Activated naive CD8-positive, alpha-beta T cell treated with anti-CD3 and anti-CD28 coated beads for 36 hours (primary cell): ENCODE measurements around the gene SPOP. TPM values are rescaled to one million over a fixed set of nuclear protein-coding genes. Genes with fewer than 3 reads are reported as not detected.
"Not testable (repeated sequence)": the region's sequence is repeated elsewhere in the genome, so short reads cannot be mapped to it uniquely, and the experiment has no call there.

Experiments used
- DNase-seq: peaks from one replicate; pipeline ENCODE4 v3.0.0; 2021
- H3K27ac Mint-ChIP-seq: one replicate; pipeline ENCODE4 v1.8.0; 2022; ENCODE audit warnings: mild to moderate bottlenecking, moderate library complexity, mixed read lengths
- H3K27me3 Mint-ChIP-seq: one replicate; pipeline ENCODE4 v1.8.0; 2022; ENCODE audit warnings: mild to moderate bottlenecking, mixed read lengths
- H3K36me3 Mint-ChIP-seq: one replicate; pipeline ENCODE4 v1.8.0; 2021; ENCODE audit warnings: mild to moderate bottlenecking, mixed read lengths
- H3K4me1 Mint-ChIP-seq: one replicate; pipeline ENCODE4 v1.8.0; 2021; ENCODE audit warnings: mixed read lengths
- H3K4me3 Mint-ChIP-seq: one replicate; pipeline ENCODE4 v1.8.0; 2022; ENCODE audit warnings: mild to moderate bottlenecking, moderate library complexity, mixed read lengths
- H3K9me3 Mint-ChIP-seq: one replicate; pipeline ENCODE4 v1.8.0; 2022; ENCODE audit warnings: mixed read lengths
- total RNA-seq, 2 experiments: library from RNA; stranded (reverse); gene quantifications; one replicate each; pipeline ENCODE4 v1.2.3, GENCODE V29; 2021

Gene SPOP
- 10 to 100 TPM; 56.6 to 57.7 TPM for total RNA-seq

DNA sequence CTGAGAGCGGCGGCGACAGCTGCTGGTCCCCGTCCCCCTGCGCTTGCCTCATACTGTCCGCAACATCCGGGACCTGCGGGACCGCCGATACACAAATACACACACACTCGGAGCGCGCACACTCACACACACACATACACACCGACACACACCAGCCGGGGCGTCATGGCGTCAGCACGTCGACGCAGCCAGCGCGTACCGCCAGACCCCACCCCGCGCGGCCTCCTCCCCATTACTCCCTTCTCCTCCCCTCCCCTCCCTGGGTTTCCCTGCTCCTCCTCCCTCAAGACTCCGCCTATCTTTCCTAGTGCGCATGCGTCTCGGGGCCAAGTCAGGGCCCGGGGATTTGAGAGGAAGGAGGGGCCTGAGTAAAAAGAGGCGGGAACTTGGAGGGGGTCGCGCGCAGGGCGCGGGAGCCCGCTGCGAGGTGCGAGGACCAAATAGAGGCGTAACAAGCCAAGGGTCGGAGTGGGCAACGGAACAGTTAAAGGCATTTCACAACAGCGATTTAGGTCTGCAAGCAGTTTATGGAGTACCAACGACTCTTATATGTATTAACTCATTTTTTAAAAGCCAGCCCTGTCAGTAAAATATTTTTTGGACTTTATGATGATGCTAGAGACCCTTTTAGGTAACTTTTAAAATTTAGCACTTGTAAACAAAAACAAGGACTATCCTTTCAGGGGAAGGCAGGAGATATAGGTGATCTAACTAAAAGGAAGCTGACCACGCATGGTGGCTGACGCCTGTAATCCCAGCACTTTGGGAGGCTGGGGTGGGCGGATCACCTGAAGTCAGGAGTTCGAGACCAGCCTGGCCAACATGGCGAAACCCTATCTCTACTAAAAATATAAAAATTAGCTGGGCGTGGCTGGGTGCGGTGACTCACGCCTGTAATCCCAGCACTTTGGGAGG, at the start of gene SPOP:
Gene SPOP, minus strand, starts transcription at position 165 of the 915 bp plus-strand sequence. CDS start 55,287 bp downstream, outside the sequence.
- Mint-ChIP-seq H3K4me3 (peak within 1 kb of the TSS; percentile 98), H3K4me1 (peaks cover 41% of the 10 kb centered on the region), H3K27me3 (peaks cover 12% of the 10 kb centered on the region), H3K9me3 (peaks cover 4% of the 10 kb centered on the region), H3K36me3 (peaks cover 23% of the 10 kb centered on the region), H3K27ac (peak within 1 kb of the TSS; percentile 99)
- peak; percentile 99 for DNase-seq

DNA sequence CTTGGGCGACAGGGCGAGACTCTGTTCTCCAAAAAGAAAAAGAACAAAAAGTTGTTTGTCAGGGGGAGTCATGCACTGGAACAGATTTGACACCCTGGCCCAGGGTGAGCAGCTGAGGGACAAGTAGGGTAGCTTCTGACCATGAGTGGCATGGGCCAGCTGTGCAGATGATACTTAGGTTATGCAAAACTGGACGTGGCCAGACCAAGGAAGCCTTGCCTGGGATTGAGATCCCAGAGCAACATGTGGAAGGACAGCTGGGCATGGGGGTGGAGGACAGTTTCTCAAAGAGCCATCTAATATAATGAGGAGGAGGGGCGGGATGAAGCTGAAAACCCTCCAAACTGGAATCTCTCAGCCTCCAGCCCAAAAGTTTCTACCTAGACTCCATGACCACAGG, 49.5 kb upstream of the SPOP start:
- no peak overlapping the region for H3K27ac Mint-ChIP-seq

GRCh38 chr17:49725452-49726130, 47.7 kb upstream of the SPOP start:
- Mint-ChIP-seq H3K9me3 (peaks cover 3% of the 10 kb centered on the region), H3K27ac (no peak overlapping the region), H3K4me1 (peaks cover 39% of the 10 kb centered on the region), H3K27me3 (no peaks in the 10 kb centered on the region), H3K4me3 (no peak overlapping the region), H3K36me3 (peaks cover 23% of the 10 kb centered on the region)
- DNase-seq: no peak

More for the DNA sequence above, 49.5 kb upstream of the SPOP start:
- DNase-seq: no peak
- no peak overlapping the region for H3K4me3 Mint-ChIP-seq
- H3K36me3 Mint-ChIP-seq: peaks cover 25% of the 10 kb centered on the region
- peaks cover 47% of the 10 kb centered on the region for H3K4me1 Mint-ChIP-seq
- no peaks in the 10 kb centered on the region for H3K27me3 Mint-ChIP-seq
- peaks cover 3% of the 10 kb centered on the region for H3K9me3 Mint-ChIP-seq

DNA sequence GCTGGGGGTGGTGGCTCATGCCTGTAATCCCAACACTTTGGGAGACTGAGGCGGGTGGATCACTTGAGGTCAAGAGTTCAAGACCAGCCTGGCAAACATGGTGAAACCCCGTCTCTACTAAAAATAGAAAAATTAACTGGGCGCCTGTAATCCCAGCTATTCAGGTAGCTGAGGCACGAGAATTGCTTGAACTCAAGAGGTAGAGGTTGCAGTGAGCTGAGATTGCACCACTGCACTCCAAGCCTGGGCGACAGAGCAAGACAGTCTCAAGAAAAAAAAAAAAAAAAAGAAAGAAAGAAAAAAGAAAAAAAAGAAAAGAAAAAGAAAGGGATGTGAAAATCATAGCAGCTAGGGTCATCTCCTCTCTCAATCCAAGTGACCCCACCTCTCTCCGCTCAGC, 46.7 kb upstream of the SPOP start:
- peaks cover 30% of the 10 kb centered on the region for H3K4me1 Mint-ChIP-seq
- H3K27me3 Mint-ChIP-seq, H3K9me3 Mint-ChIP-seq, DNase-seq, H3K4me3 Mint-ChIP-seq, H3K27ac Mint-ChIP-seq: not testable (repeated sequence)
- H3K36me3 Mint-ChIP-seq: peaks cover 23% of the 10 kb centered on the region

DNA sequence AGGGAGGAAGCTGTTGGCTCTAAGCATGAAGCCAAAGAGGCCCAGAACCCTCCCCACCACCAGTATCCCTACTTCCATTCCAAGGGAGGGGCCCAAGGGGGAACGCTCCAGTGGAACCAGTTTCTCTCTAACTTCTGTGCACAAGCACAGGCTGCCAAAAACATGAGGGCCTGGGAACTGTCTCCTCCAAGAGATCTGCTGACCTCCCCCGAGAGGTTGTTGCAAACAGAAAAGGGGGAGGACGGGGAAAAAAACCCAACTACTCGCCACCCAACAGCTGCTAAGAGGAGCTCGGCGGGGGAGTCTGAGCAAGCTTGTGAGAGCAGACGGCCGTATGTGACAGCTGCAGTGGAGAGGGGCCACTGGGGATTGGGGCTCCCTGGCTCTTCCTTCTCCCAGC, 45.5 kb upstream of the SPOP start:
- Mint-ChIP-seq H3K4me1 (peaks cover 22% of the 10 kb centered on the region), H3K4me3 (no peak overlapping the region), H3K27me3 (no peaks in the 10 kb centered on the region), H3K9me3 (peaks cover 3% of the 10 kb centered on the region), H3K36me3 (peaks cover 17% of the 10 kb centered on the region), H3K27ac (peak overlapping the region; percentile 51)
- no peak for DNase-seq

- H3K4me1 Mint-ChIP-seq: peaks cover 27% of the 10 kb centered on the region
- H3K9me3 Mint-ChIP-seq: peaks cover 3% of the 10 kb centered on the region
- H3K36me3 Mint-ChIP-seq: peaks cover 28% of the 10 kb centered on the region
- no peaks in the 10 kb centered on the region for H3K27me3 Mint-ChIP-seq
- no peak for DNase-seq
- H3K27ac Mint-ChIP-seq: no peak overlapping the region
- H3K4me3 Mint-ChIP-seq: no peak overlapping the region
Measured at GRCh38 chr17:49722066-49722465, 44.2 kb upstream of the SPOP start.

DNA sequence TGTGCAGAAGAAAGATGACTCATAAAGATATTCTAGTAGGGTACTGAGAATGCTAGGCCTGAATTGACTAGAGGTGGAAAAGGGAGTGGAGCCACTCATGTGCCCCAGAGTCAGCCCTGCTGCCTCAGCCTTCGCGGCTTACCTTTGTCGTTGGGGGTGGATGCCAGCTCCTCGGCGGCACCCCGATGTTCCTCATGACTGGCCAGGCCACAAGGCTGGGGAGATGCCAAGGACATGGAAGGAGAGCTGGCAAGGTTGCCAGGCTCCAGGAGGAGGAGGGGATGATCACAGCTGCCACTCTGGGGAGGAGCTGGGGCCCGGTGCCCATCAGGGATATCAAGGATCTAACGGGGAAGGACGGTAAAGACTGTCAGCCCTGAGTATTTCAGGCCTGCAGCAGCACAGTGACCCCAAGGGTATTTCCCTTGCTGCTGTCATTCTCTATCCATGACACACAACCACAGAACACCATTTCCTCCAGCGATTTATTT, 39.5 kb upstream of the SPOP start:
- DNase-seq: peak; percentile 65
- H3K4me3 Mint-ChIP-seq: peak overlapping the region; percentile 10
- peaks cover 42% of the 10 kb centered on the region for H3K4me1 Mint-ChIP-seq
- no peaks in the 10 kb centered on the region for H3K9me3 Mint-ChIP-seq
- H3K27me3 Mint-ChIP-seq: no peaks in the 10 kb centered on the region
- H3K36me3 Mint-ChIP-seq: peaks cover 39% of the 10 kb centered on the region
- peak overlapping the region; percentile 98 for H3K27ac Mint-ChIP-seq

- peaks cover 44% of the 10 kb centered on the region for H3K4me1 Mint-ChIP-seq
- no peaks in the 10 kb centered on the region for H3K27me3 Mint-ChIP-seq
Measured at GRCh38 chr17:49716668-49717364, 38.9 kb upstream of the SPOP start.

DNA sequence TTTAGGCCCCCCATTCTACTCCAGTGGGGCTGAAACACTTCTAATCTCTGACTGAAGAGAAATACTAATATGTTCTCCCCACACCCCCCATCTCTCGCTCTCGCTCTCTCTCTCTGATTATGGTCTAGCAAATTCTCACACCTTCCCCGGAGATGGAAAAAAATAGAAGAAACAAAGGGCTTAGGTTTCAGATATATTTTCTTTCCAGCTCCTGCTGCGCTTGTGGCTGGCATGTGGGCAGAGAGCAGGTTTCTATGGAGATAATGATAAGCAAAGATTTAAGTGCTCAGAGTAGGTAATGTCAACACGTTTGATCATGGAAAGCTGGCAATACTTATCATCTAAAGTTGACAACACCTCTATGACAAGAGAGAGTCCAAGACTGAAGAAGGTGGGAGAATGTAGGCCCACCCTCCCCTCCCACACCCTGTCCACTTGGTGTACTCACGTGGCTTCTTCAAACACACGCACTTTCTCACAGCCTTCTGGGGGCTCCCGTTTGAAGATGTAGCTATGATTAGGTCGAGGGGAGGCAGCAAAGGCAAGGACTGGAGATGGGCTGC, 37.9 kb upstream of the SPOP start:
- peak overlapping the region; percentile 98 for H3K27ac Mint-ChIP-seq
- peaks cover 41% of the 10 kb centered on the region for H3K36me3 Mint-ChIP-seq
- H3K4me1 Mint-ChIP-seq: peaks cover 44% of the 10 kb centered on the region
- no peaks in the 10 kb centered on the region for H3K27me3 Mint-ChIP-seq
- H3K9me3 Mint-ChIP-seq: no peaks in the 10 kb centered on the region
- DNase-seq: peak; percentile 71
- peak overlapping the region; percentile 35 for H3K4me3 Mint-ChIP-seq

More at GRCh38 chr17:49716668-49717364, 38.9 kb upstream of the SPOP start:
- peak overlapping the region; percentile 98 for H3K27ac Mint-ChIP-seq
- peaks cover 37% of the 10 kb centered on the region for H3K36me3 Mint-ChIP-seq
- no peak overlapping the region for H3K4me3 Mint-ChIP-seq
- no peaks in the 10 kb centered on the region for H3K9me3 Mint-ChIP-seq
- no peak for DNase-seq

DNA sequence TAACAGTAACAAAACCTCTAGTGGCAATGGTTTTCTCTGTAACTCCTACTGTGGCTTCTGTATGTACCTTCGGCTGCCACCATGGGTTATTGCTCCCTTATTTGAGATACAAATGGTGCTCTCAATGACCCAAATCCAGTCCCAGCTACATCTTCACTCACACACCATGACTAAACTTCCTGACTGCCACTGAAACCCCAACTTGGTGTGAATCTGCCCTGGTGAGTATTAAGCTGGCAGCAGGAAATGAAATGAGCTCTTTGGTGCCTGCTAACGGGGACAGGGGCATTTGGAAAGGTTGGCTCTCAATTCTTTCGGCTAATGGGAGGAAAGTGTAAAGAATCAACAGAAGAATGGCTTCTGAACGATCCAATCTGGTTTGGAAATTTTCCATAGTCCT, 37.3 kb upstream of the SPOP start:
- H3K9me3 Mint-ChIP-seq: no peaks in the 10 kb centered on the region
- H3K27ac Mint-ChIP-seq: peak overlapping the region; percentile 98
- no peaks in the 10 kb centered on the region for H3K27me3 Mint-ChIP-seq
- peaks cover 41% of the 10 kb centered on the region for H3K36me3 Mint-ChIP-seq
- H3K4me3 Mint-ChIP-seq: peak overlapping the region; percentile 35
- peak; percentile 35 for DNase-seq
- peaks cover 44% of the 10 kb centered on the region for H3K4me1 Mint-ChIP-seq

GRCh38 chr17:49708515-49709183, 30.8 kb upstream of the SPOP start:
- no peaks in the 10 kb centered on the region for H3K27me3 Mint-ChIP-seq
- H3K4me3 Mint-ChIP-seq: peak overlapping the region; percentile 96
- peak overlapping the region; percentile 98 for H3K27ac Mint-ChIP-seq
- H3K36me3 Mint-ChIP-seq: peaks cover 7% of the 10 kb centered on the region
- H3K4me1 Mint-ChIP-seq: peaks cover 35% of the 10 kb centered on the region
- DNase-seq: no peak
- H3K9me3 Mint-ChIP-seq: no peaks in the 10 kb centered on the region

- peak within 1 kb of the TSS; percentile 96 for H3K4me3 Mint-ChIP-seq
- H3K4me1 Mint-ChIP-seq: peaks cover 36% of the 10 kb centered on the region
- H3K36me3 Mint-ChIP-seq: peaks cover 5% of the 10 kb centered on the region
- H3K27ac Mint-ChIP-seq: peak within 1 kb of the TSS; percentile 98
- peak; percentile 99 for DNase-seq
- no peaks in the 10 kb centered on the region for H3K27me3 Mint-ChIP-seq
- H3K9me3 Mint-ChIP-seq: no peaks in the 10 kb centered on the region
Measured at GRCh38 chr17:49707608-49708514, 30.0 kb upstream of the SPOP start, which contains the start of gene SLC35B1. Gene SLC35B1 (minus strand): TSS chr17:49707964. CDS start chr17:49707833, 131 bp downstream.

DNA sequence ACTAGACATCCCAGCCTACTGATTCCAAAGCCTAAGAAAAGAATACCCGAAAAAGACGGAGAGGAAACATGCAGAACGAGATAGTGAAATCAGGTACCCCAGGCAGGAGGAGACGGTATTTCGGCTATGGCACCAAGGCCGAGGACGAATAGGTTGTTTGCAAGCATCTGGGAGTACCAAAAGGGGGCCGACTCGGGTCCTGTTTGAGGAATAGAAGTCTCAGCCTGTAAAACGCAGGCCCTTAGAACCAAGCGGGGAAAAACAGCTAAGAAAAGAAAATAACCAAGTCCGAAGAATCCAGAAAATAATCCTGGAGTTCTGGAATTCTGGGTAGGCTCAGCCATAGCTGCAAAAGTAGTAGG, 29.3 kb upstream of the SPOP start:
- no peak for DNase-seq
- no peaks in the 10 kb centered on the region for H3K27me3 Mint-ChIP-seq
- peaks cover 34% of the 10 kb centered on the region for H3K4me1 Mint-ChIP-seq
- no peaks in the 10 kb centered on the region for H3K9me3 Mint-ChIP-seq
- peak overlapping the region; percentile 96 for H3K4me3 Mint-ChIP-seq
- H3K36me3 Mint-ChIP-seq: peaks cover 5% of the 10 kb centered on the region
- peak overlapping the region; percentile 98 for H3K27ac Mint-ChIP-seq
